ENCODE results near the gene HDX. TPM values are rescaled to one million over a fixed set of nuclear protein-coding genes. Genes with fewer than 3 reads are reported as not detected.
"Not testable (repeated sequence)": the region's sequence is repeated elsewhere in the genome, so short reads cannot be mapped to it uniquely, and the experiment has no call there.

Gene HDX
- total RNA-seq, 2 donors from 2014 or later = 2.3 to 2.7 TPM

GRCh38 chrX:84318661-84319060, 183.6 kb downstream of the HDX start:
- no peaks in the 10 kb centered on the region for H3K27me3 ChIP-seq
- H3K36me3 ChIP-seq = no peaks in the 10 kb centered on the region
- H3K4me1 ChIP-seq = no peaks in the 10 kb centered on the region
- H3K9me3 ChIP-seq = no peaks in the 10 kb centered on the region
- intact Hi-C loops (cut with DNase I) = no loop called here
- no peak overlapping the region for H3K9ac ChIP-seq (ENCODE audit: low read depth in 2 of 2, low read length in 2 of 2)
- TF ChIP-seq CTCF (IDR thresholded peaks at IDR 0.05) = no peak
- DNase-seq = no peak
- H3K4me3 ChIP-seq = no peak overlapping the region
- no peak overlapping the region for H3K27ac ChIP-seq

- H3K9me3 ChIP-seq; H3K36me3 ChIP-seq; H3K27me3 ChIP-seq; H3K27ac ChIP-seq; intact Hi-C loops (cut with DNase I); H3K4me3 ChIP-seq; H3K9ac ChIP-seq (ENCODE audit: low read depth in 2 of 2, low read length in 2 of 2); DNase-seq; H3K4me1 ChIP-seq: not testable (repeated sequence)
These were observed 186.3 kb downstream of the HDX start for GRCh38 chrX:84315946-84316345.

Data from colonic mucosa (tissue), 4 donors.